ENCODE results near the gene MCUR1.
A peak's percentile ranks its signal among the peaks of the same experiment; 100 is the strongest.
"Not testable (repeated sequence)": the region's sequence is repeated elsewhere in the genome, so short reads cannot be mapped to it uniquely, and the experiment has no call there.

The MCUR1 gene

DNA sequence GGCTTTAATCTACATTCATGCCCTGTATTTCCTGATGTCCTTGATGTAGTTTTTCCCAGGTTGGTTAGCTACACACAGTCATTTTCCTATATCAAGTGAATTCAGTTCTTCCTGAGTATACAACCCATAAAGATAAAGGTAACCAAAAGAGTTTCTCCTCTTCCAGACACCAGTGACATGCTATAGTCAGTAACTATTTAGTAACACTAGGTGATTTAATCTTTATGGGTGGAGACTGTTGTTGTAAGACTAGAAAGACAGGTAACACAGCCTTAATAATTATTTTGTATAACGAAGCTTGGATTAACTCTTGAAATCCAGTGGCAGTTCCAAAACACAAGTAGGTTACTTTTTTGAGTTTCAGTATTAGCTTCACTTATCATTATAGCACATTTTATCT, 17.6 kb downstream of the MCUR1 start:
- no peak for DNase-seq (ENCODE audit: extremely low spot score)
- CTCF ChIA-PET, result interaction anchor here (1.0 kb wide), 1 partner anchor 249 kb away, joined by 4 read pairs; no protein-coding TSS in a partner anchor
- TF ChIP-seq FOXK2 (IDR thresholded peaks at IDR 0.05) (no peak), SP1 (IDR thresholded peaks at IDR 0.05) (no peak), L3MBTL2 (conservative IDR thresholded peaks at IDR 0.05) (no peak), TARDBP (IDR thresholded peaks at IDR 0.05) (no peak), FOXM1 (IDR thresholded peaks at IDR 0.05; ENCODE audit: borderline replicate concordance) (no peak), FOXA1 (IDR thresholded peaks at IDR 0.05) (no peak), CTBP1 (IDR thresholded peaks at IDR 0.05; ENCODE audit: borderline replicate concordance) (no peak)
- POLR2A ChIA-PET, result no interaction called here

DNA sequence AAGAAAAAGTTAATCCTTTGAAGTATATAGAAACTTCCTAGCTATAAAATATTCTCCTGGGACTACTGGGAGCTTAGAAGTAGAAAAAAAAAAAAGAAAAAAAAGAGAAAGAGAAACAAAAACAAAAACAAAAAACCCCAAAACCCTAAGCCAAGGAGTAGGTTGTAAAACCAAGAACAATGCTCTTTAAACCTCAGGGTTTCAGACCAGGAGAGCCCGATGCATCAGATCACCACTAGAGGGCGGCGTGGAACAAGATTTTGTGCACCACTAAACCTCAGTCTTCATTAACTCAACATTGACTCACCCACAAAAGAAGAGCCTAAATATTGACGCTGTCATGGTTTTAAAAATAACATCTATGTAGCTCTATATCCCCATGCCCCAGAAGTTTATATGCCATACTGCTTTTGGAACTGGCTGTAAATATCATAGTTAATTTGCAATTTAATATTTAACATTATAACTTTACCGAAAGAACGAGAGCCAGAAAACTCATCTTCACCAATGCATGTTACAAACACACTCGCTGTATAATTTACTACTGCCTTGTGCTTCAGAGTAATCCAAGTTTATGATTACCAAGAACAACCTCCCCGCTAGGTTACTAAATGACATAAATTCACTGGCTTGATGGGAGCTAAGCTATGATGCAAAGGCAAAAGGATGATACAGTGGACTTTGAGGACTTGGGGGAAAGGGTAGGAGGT, 19.2 kb downstream of the MCUR1 start:
- peak; percentile 71 for DNase-seq (ENCODE audit: extremely low spot score)
- CTCF ChIA-PET, result interaction anchor here (0.6 to 1.6 kb wide), 12 partner anchors 9 to 1795 kb away, joined by 3 to 6 read pairs (median 3); no protein-coding TSS in a partner anchor
- POLR2A ChIA-PET, result interaction anchor here (0.9 kb wide), 1 partner anchor 19 kb away, joined by 4 read pairs; no protein-coding TSS in a partner anchor
- no peak for TF ChIP-seq FOXM1 (IDR thresholded peaks at IDR 0.05; ENCODE audit: borderline replicate concordance)
- peak; percentile 14; the same call in 1 of the 2 replicates for TF ChIP-seq TARDBP (IDR thresholded peaks at IDR 0.05)
- TF ChIP-seq FOXA1 (IDR thresholded peaks at IDR 0.05), result no peak
- TF ChIP-seq ZNF384 (IDR thresholded peaks at IDR 0.05), result peak; percentile 66

DNA sequence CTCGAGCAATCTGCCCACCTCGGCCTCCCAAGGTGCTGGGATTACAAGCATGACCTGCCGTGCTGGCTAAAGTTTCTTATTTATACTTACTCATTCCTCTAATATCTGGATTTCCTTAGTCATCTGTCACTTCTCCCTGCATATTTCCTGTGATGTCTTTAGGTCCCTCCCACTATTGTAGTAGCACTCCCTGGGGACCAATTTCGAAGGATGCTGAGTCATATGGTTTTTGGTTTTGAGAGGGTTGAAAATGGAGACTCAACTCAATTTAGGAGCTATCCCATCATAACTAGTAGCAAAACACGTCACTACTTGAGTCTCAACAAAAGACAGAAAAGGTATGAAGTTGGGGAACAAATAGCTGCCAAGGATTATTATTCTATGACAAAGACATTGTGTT, 20.2 kb downstream of the MCUR1 start:
- TF ChIP-seq TARDBP (IDR thresholded peaks at IDR 0.05) (no peak), L3MBTL2 (conservative IDR thresholded peaks at IDR 0.05) (no peak), FOXA1 (IDR thresholded peaks at IDR 0.05) (no peak), FOXK2 (IDR thresholded peaks at IDR 0.05) (no peak), BHLHE40 (IDR thresholded peaks at IDR 0.05; ENCODE audit: borderline replicate concordance) (no peak), LEF1 (IDR thresholded peaks at IDR 0.05; ENCODE audit: borderline replicate concordance) (no peak), CTBP1 (IDR thresholded peaks at IDR 0.05; ENCODE audit: borderline replicate concordance) (no peak), SUZ12 (IDR thresholded peaks at IDR 0.05) (no peak), HDGF (IDR thresholded peaks at IDR 0.05; ENCODE audit: borderline replicate concordance) (no peak), ZNF384 (IDR thresholded peaks at IDR 0.05) (no peak), NFRKB (IDR thresholded peaks at IDR 0.05) (no peak), ARNT (IDR thresholded peaks at IDR 0.05) (no peak), SP1 (IDR thresholded peaks at IDR 0.05) (no peak)
- TF ChIP-seq, protein P1, sequence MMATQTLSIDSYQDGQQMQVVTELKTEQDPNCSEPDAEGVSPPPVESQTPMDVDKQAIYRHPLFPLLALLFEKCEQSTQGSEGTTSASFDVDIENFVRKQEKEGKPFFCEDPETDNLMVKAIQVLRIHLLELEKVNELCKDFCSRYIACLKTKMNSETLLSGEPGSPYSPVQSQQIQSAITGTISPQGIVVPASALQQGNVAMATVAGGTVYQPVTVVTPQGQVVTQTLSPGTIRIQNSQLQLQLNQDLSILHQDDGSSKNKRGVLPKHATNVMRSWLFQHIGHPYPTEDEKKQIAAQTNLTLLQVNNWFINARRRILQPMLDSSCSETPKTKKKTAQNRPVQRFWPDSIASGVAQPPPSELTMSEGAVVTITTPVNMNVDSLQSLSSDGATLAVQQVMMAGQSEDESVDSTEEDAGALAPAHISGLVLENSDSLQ (IDR thresholded peaks at IDR 0.05), result no peak
- no peak for DNase-seq (ENCODE audit: extremely low spot score)
- POLR2A ChIA-PET, result no interaction called here
- CTCF ChIA-PET, result interaction anchor here (0.8 to 1.6 kb wide), 2 partner anchors 8 to 13 kb away, joined by 3 to 4 read pairs; no protein-coding TSS in a partner anchor

DNA sequence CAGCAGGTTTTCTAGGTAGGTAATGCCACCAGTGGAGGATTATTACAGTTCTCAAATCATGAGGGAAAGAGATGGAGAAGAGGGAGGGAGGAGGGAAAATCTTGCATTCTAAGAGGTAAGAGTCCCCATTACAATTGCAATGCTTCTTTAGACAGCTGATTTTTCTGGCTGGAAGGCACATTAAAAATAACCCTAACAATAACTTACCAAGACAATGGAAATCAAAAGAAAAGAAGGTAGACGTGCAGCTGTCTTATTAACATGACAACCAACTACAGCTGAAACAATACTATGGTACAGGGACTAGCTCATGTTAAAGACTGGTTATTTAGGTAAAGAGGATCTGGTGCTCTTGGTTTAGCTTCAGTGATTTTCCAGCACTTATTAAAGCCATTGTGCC, 24.6 kb downstream of the MCUR1 start:
- no peak for DNase-seq (ENCODE audit: extremely low spot score)
- no peak for TF ChIP-seq FOXM1 (IDR thresholded peaks at IDR 0.05; ENCODE audit: borderline replicate concordance)
- TF ChIP-seq HDGF (IDR thresholded peaks at IDR 0.05; ENCODE audit: borderline replicate concordance), result no peak
- no peak for TF ChIP-seq LEF1 (IDR thresholded peaks at IDR 0.05; ENCODE audit: borderline replicate concordance)
- TF ChIP-seq ZNF384 (IDR thresholded peaks at IDR 0.05), result no peak
- TF ChIP-seq BHLHE40 (IDR thresholded peaks at IDR 0.05; ENCODE audit: borderline replicate concordance), result no peak
- no peak for TF ChIP-seq SP1 (IDR thresholded peaks at IDR 0.05)
- TF ChIP-seq FOXK2 (IDR thresholded peaks at IDR 0.05), result no peak
- no peak for TF ChIP-seq TARDBP (IDR thresholded peaks at IDR 0.05)
- TF ChIP-seq ARNT (IDR thresholded peaks at IDR 0.05), result no peak
- TF ChIP-seq, protein P1 (IDR thresholded peaks at IDR 0.05), result no peak
- TF ChIP-seq SUZ12 (IDR thresholded peaks at IDR 0.05), result no peak
- TF ChIP-seq FOXA1 (IDR thresholded peaks at IDR 0.05), result no peak
- no peak for TF ChIP-seq L3MBTL2 (conservative IDR thresholded peaks at IDR 0.05)
- ChIA-PET POLR2A (no interaction called here), CTCF (no interaction called here)

DNA sequence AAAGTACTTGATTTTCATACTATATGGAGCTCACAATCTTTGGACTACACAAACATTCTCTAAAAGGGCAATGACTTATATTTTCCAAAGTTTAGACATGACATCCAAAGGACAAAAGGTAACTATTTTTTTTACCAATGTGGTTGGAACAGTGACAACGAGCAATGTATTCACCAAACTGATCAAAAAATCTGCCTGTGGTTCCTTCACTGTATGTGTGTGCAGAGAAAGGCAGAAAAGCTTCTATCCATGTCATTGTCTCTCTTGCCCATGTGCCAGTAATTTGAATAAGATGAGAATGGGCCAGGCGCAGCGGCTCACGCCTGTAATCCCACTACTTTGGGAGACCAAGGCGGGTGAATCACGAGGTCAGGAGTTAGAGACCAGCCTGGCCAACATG, 25.5 kb downstream of the MCUR1 start:
- POLR2A ChIA-PET, result no interaction called here
- DNase-seq (ENCODE audit: extremely low spot score), result no peak
- TF ChIP-seq CTBP1 (IDR thresholded peaks at IDR 0.05; ENCODE audit: borderline replicate concordance) (no peak), FOXA1 (IDR thresholded peaks at IDR 0.05) (no peak), HDGF (IDR thresholded peaks at IDR 0.05; ENCODE audit: borderline replicate concordance) (no peak), L3MBTL2 (conservative IDR thresholded peaks at IDR 0.05) (no peak), SP1 (IDR thresholded peaks at IDR 0.05) (no peak), ARNT (IDR thresholded peaks at IDR 0.05) (no peak), ELF4 (IDR thresholded peaks at IDR 0.05) (no peak), NFRKB (IDR thresholded peaks at IDR 0.05) (no peak), ZNF384 (IDR thresholded peaks at IDR 0.05) (no peak), FOXK2 (IDR thresholded peaks at IDR 0.05) (no peak), FOXM1 (IDR thresholded peaks at IDR 0.05; ENCODE audit: borderline replicate concordance) (no peak), TARDBP (IDR thresholded peaks at IDR 0.05) (no peak), BHLHE40 (IDR thresholded peaks at IDR 0.05; ENCODE audit: borderline replicate concordance) (no peak), SUZ12 (IDR thresholded peaks at IDR 0.05) (no peak), LEF1 (IDR thresholded peaks at IDR 0.05; ENCODE audit: borderline replicate concordance) (no peak)
- TF ChIP-seq, protein P1 (IDR thresholded peaks at IDR 0.05), result no peak
- CTCF ChIA-PET, result interaction anchor here (0.7 kb wide), 1 partner anchor 555 kb away, joined by 3 read pairs; no protein-coding TSS in a partner anchor

DNA sequence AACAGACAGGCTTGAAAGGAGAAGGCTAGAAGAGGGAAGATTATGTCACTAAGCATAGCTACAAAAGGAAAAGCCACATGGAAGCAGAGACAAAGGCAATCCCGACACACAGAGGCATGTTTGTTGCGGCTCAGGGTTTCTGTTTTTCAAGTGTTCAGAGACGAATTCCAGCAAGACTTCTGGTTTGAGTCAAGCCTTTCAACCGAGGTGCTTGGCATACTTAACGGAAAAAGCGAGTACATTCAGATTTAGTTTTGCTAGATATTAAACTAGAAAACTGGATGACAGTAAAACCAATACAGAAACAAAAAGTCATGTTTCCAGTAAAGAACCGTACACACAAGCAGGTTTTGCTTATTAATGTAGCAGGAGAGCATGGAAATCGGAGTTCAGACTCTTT, 27.2 kb downstream of the MCUR1 start:
- POLR2A ChIA-PET, result interaction anchor here (0.8 kb wide), 1 partner anchor 27 kb away, joined by 3 read pairs; the partner anchor contains the start of gene MCUR1
- no peak for DNase-seq (ENCODE audit: extremely low spot score)
- TF ChIP-seq HDGF (IDR thresholded peaks at IDR 0.05; ENCODE audit: borderline replicate concordance), result no peak
- no peak for TF ChIP-seq L3MBTL2 (conservative IDR thresholded peaks at IDR 0.05)
- TF ChIP-seq CTBP1 (IDR thresholded peaks at IDR 0.05; ENCODE audit: borderline replicate concordance), result no peak
- no peak for TF ChIP-seq ZNF384 (IDR thresholded peaks at IDR 0.05)
- TF ChIP-seq, protein P1 (IDR thresholded peaks at IDR 0.05), result no peak
- TF ChIP-seq TARDBP (IDR thresholded peaks at IDR 0.05), result no peak
- TF ChIP-seq FOXM1 (IDR thresholded peaks at IDR 0.05; ENCODE audit: borderline replicate concordance), result no peak
- no peak for TF ChIP-seq FOXK2 (IDR thresholded peaks at IDR 0.05)
- no peak for TF ChIP-seq FOXA1 (IDR thresholded peaks at IDR 0.05)
- CTCF ChIA-PET, result interaction anchor here (1.6 kb wide), 1 partner anchor 280 kb away, joined by 4 read pairs; no protein-coding TSS in a partner anchor

DNA sequence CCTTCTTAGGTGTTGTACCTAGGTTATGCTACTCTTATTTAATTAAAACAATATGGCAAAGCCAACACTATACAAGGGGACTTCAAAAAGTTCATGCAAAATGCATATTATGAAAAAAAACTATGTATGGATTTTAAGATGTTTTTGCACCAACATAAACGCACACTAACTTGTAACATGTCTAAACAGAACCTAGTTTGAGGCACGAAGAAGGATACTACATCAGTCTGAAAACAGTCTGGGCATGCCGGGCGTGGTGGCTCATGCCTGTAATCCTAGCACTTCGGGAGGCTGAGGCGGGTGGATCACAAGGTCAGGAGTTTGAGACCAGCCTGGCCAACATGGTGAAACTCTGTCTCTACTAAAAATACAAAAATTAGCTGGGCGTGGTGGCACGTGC, 34.2 kb downstream of the MCUR1 start:
- DNase-seq (ENCODE audit: extremely low spot score); POLR2A ChIA-PET; CTCF ChIA-PET: not testable (repeated sequence)
